K562 (cell line): Measurements from ENCODE around the gene FXYD1. TPM values are rescaled to one million over a fixed set of nuclear protein-coding genes. Genes with fewer than 3 reads are reported as not detected.

Experiments used
- ATAC-seq: fragments of 200-7000 bp; cut with Tn5 transposase; 3 replicates; pipeline ENCODE4 v1.9.1; 2020; ENCODE audit warnings: moderate library complexity
- BruUV-seq: library from RNA; stranded (reverse); fragments of 400-500 nt; replicated peaks from 2 replicates; lab custom pipeline; 2021; lab: Mats Ljungman, UMichigan
- CTCF ChIA-PET: fragments of 300-600 bp; formaldehyde crosslinking; extraction: SDS; loops from one replicate; lab custom pipeline; 2021; ENCODE audit warnings: low intra/inter-chr PET ratio; lab: Yijun Ruan, JAX
- POLR2A ChIA-PET: fragments of 300-600, 350-650 bp; sonication (Branson Sonifier 250); formaldehyde crosslinking; extraction: SDS; loops from one replicate; lab custom pipeline; 2021; ENCODE audit warnings: antibody characterized with exemption, inconsistent platforms; lab: Yijun Ruan, JAX
- DNase-seq, 4 experiments: peaks; one replicate each; pipeline versions ENCODE4 v3.0.0 to v3.0.0-alpha.2; 2011 to 2018; ENCODE audit warnings: low spot score in 3 of 4, mixed read lengths in 3 of 4; ENCODE audit errors: extremely low read depth in 1 of 4
- FAIRE-seq: peaks from 2 replicates; lab custom pipeline; 2011; peaks lifted over from hg19 to GRCh38; lab: Jason Lieb, UNC
- H2AFZ ChIP-seq: 2 replicates; pipeline ENCODE4 v1.6.0; 2011; ENCODE audit warnings: low read depth, low read length, control low read depth, inconsistent platforms
- H3K27ac ChIP-seq: fragments of 200-600 bp; 3 replicates; pipeline ENCODE4 v1.8.0; 2011; ENCODE audit warnings: low read depth, mild to moderate bottlenecking, control low read depth, inconsistent platforms, low read length, moderate library complexity, mixed read lengths; ENCODE audit errors: extremely low read depth
- H3K27me3 ChIP-seq, 2 experiments: fragments of 300-600 bp in 1 of 2; 2 replicates in 1 of 2; 3 replicates in 1 of 2; pipeline versions ENCODE4 v1.6.0 to v1.8.0; 2011; ENCODE audit warnings: inconsistent platforms in 2 of 2, low read length in 2 of 2, mild to moderate bottlenecking in 1 of 2, mixed read lengths in 1 of 2, moderate library complexity in 1 of 2; ENCODE audit not compliant: control insufficient read depth in 2 of 2, insufficient read depth in 2 of 2
- H3K36me3 ChIP-seq: fragments of 300-600 bp; 3 replicates; pipeline ENCODE4 v1.8.0; 2011; ENCODE audit warnings: mild to moderate bottlenecking, low read length, inconsistent platforms; ENCODE audit not compliant: control insufficient read depth, insufficient read depth
- H3K4me1 ChIP-seq, 2 experiments: fragments of 200-600 bp in 1 of 2; replicated peaks in 1 of 2; 2 replicates in 1 of 2; 3 replicates in 1 of 2; pipeline versions ENCODE4 v1.5.1 to v1.8.0; 2011; ENCODE audit warnings: inconsistent platforms in 2 of 2, low read length in 2 of 2, mild to moderate bottlenecking in 1 of 2, mixed read lengths in 1 of 2, moderate library complexity in 1 of 2; ENCODE audit not compliant: control insufficient read depth in 2 of 2, insufficient read depth in 2 of 2
- H3K4me2 ChIP-seq: 2 replicates; pipeline ENCODE4 v1.6.1; 2011; ENCODE audit warnings: low read length, control low read depth, inconsistent platforms, mixed read lengths; ENCODE audit not compliant: insufficient read depth
- H3K4me3 ChIP-seq: fragments of 200-600 bp; sonication (generic), shearing (Covaris generic); 2 replicates; pipeline ENCODE4 v1.5.1; 2016; ENCODE audit warnings: control low read depth, inconsistent platforms
- H3K79me2 ChIP-seq: fragments of 200-600 bp; 3 replicates; pipeline ENCODE4 v1.8.0; 2011; ENCODE audit warnings: low read length, inconsistent platforms; ENCODE audit not compliant: control insufficient read depth, insufficient read depth
- H3K9ac ChIP-seq, 2 experiments: 2 replicates each; pipeline versions ENCODE4 v1.6.0 to v1.6.1; 2011; ENCODE audit warnings: low read depth in 2 of 2, low read length in 2 of 2, control low read depth in 1 of 2, inconsistent platforms in 1 of 2, mild to moderate bottlenecking in 1 of 2, mixed read lengths in 1 of 2; ENCODE audit not compliant: insufficient read depth in 1 of 2
- H3K9me1 ChIP-seq: one replicate; pipeline ENCODE4 v1.6.0; 2011; ENCODE audit warnings: inconsistent platforms, mild to moderate bottlenecking, low read length, moderate library complexity; ENCODE audit not compliant: control insufficient read depth, insufficient read depth
- H3K9me3 ChIP-seq: replicated peaks from 2 replicates; pipeline ENCODE4 v1.5.1; 2011; ENCODE audit warnings: low read depth, low read length, inconsistent platforms; ENCODE audit not compliant: control insufficient read depth, insufficient read depth
- H4K20me1 ChIP-seq: replicated peaks from 2 replicates; pipeline ENCODE4 v1.6.1; 2011; ENCODE audit warnings: low read length, inconsistent platforms, mixed read lengths; ENCODE audit not compliant: control insufficient read depth, insufficient read depth
- ADNP ChIP-seq: fragments of 200-800 bp; sonication (Bioruptor generic); IDR thresholded peaks from 2 replicates; pipeline ENCODE4 v1.6.1; 2016; ENCODE audit warnings: missing genetic modification characterization, missing compliant biosample characterization
- BCOR ChIP-seq: fragments of 450-650 bp; IDR thresholded peaks from 2 replicates; pipeline ENCODE4 v1.6.1; 2016
- HMG20B ChIP-seq: fragments of 250-450 bp; sonication (Bioruptor Pico); IDR thresholded peaks from 2 replicates; pipeline ENCODE4 v1.5.0; 2021; ENCODE audit warnings: mild to moderate bottlenecking
- HOXB6 ChIP-seq: fragments of 250-450 bp; sonication (Bioruptor Pico); IDR thresholded peaks from 2 replicates; pipeline ENCODE4 v1.5.1; 2022; ENCODE audit warnings: mild to moderate bottlenecking, borderline replicate concordance
- LEF1 ChIP-seq: fragments of 450-650 bp; IDR thresholded peaks from 2 replicates; pipeline ENCODE4 v1.6.1; 2016; ENCODE audit warnings: mild to moderate bottlenecking
- NUFIP1 ChIP-seq: fragments of 450-650 bp; IDR thresholded peaks from 2 replicates; pipeline ENCODE4 v1.6.1; 2018; ENCODE audit not compliant: partially characterized antibody
- PML ChIP-seq: IDR thresholded peaks from 2 replicates; pipeline ENCODE4 v1.6.1; 2012; ENCODE audit warnings: low read length, inconsistent platforms
- RBM25 ChIP-seq: fragments of 200-400 bp; formaldehyde crosslinking; IDR thresholded peaks from 2 replicates; pipeline ENCODE4 v1.6.1; 2018; ENCODE audit warnings: low read length, low read depth, moderate library complexity; ENCODE audit not compliant: severe bottlenecking
- TAF9B ChIP-seq: fragments of 450-650 bp; IDR thresholded peaks from 2 replicates; pipeline ENCODE4 v1.6.1; 2018; ENCODE audit warnings: mild to moderate bottlenecking; ENCODE audit not compliant: partially characterized antibody
- ZC3H4 ChIP-seq: sonication (generic); formaldehyde crosslinking; IDR thresholded peaks from 2 replicates; pipeline ENCODE4 v1.9.0; 2021; ENCODE audit warnings: missing genetic modification reagents, borderline replicate concordance
- WGBS: fragments of 100-300 bp; shearing (Covaris generic); methylation state at CpG from one replicate; pipeline ENCODE4 v1.1.6; 2016; ENCODE audit warnings: low coverage, mixed read lengths; ENCODE audit not compliant: insufficient coverage; ENCODE audit errors: missing lambda C conversion rate; 5-methylcytosine and 5-hydroxymethylcytosine counted together
- in situ Hi-C: fragments of 300-500 bp; cut with MboI; formaldehyde crosslinking; loops from 4 replicates; pipeline ENCODE4 v1.15.0; 2018; ENCODE audit warnings: inconsistent platforms, mixed read lengths
- intact Hi-C: fragments of 100-400 bp; cut with micrococcal nuclease; formaldehyde crosslinking; loops from 2 replicates; pipeline ENCODE4 v1.14.2; 2022
- polyA plus RNA-seq, 8 experiments: library from polyadenylated mRNA; depleted of rRNA in 4 of 8; stranded (reverse) in 5 of 8; unstranded in 3 of 8; fragments of >200 nt; fragmentation: Nextera tagmentation in 2 of 8; fragmentation: Illumina TruSeq in 1 of 8; extraction: Ambion mirVana in 2 of 8; extraction: Trizol in 1 of 8; gene quantifications; 2 replicates each; pipeline versions ENCODE4 v1.2.1 to v1.2.3, GENCODE V29; 2011 to 2014; ENCODE audit warnings: inconsistent platforms in 1 of 8, missing spikeins in 1 of 8
- total RNA-seq, 7 experiments: library from RNA; depleted of rRNA in 6 of 7; stranded (reverse); fragments of >200 nt in 6 of 7; fragmentation: Illumina TruSeq in 2 of 7; extraction: Trizol in 2 of 7; gene quantifications; 2 replicates each; pipeline versions ENCODE4 v1.2.1 to v1.2.3, GENCODE V29; 2011 to 2021; ENCODE audit warnings: low replicate concordance in 1 of 7

The FXYD1 gene
- total and polyA plus RNA-seq, 9 of the 15 experiments (the other 6 are each of a cell fraction or from before 2014, with no cell fraction given), result 0.40 to 3.2 (median 1.8) TPM; not detected in 3

- 98% methylated on average over 4 of the region's 4 CpGs for WGBS
- no peaks in the 10 kb centered on the region for H3K9me1 ChIP-seq
- H3K27me3 ChIP-seq, result no peaks in the 10 kb centered on the region
- ATAC-seq (no peak), FAIRE-seq (no peak), DNase-seq (no peak)
- ChIA-PET CTCF (no interaction called here), POLR2A (interaction anchor here (0.5 kb wide), 1 partner anchor 44 kb away, joined by 4 read pairs; no protein-coding TSS in a partner anchor)
- TF ChIP-seq TAF9B (no peak), RBM25 (peak; percentile 49)
- no peak overlapping the region for H2AFZ ChIP-seq
- intact Hi-C loops, result loop anchor here (5.0 kb wide), 1 partner anchor 110 kb away; the partner anchor contains the start of gene USF2
- no peak overlapping the region for H3K4me2 ChIP-seq
- no TSS peak for BruUV-seq
- H3K9me3 ChIP-seq, result no peaks in the 10 kb centered on the region
- in situ Hi-C loops, result no loop called here
- peaks cover 26 to 52% of the 10 kb centered on the region in 2 experiments; a peak in 4 of 5 replicates for H3K4me1 ChIP-seq
- H3K27ac ChIP-seq, result no peak overlapping the region
- peak overlapping the region in 1 of 2 experiments; percentile 65; a peak in 1 of 4 replicates for H3K9ac ChIP-seq
- H3K36me3 ChIP-seq, result peaks cover 70% of the 10 kb centered on the region
- no peak overlapping the region for H3K4me3 ChIP-seq
- peaks cover 63% of the 10 kb centered on the region for H3K79me2 ChIP-seq
- H4K20me1 ChIP-seq, result no peaks in the 10 kb centered on the region
These were observed 18.8 kb downstream of the FXYD1 start for GRCh38 chr19:35157431-35157830.

- ChIA-PET POLR2A (interaction anchor here (0.8 to 1.1 kb wide), 2 partner anchors 15 to 18 kb away, joined by 3 read pairs; no protein-coding TSS in a partner anchor), CTCF (no interaction called here)
- Histone ChIP-seq H3K36me3 (peaks cover 92% of the 10 kb centered on the region), H3K9me3 (no peaks in the 10 kb centered on the region), H4K20me1 (no peaks in the 10 kb centered on the region), H2AFZ (no peak overlapping the region), H3K9me1 (no peaks in the 10 kb centered on the region), H3K9ac (no peak overlapping the region), H3K4me3 (no peak overlapping the region)
- intact Hi-C loops (loop anchor here (5.0 kb wide), 1 partner anchor 108 kb away; the partner anchor contains the start of gene USF2), in situ Hi-C loops (no loop called here)
- no TSS peak for BruUV-seq
- no peak for DNase-seq
- FAIRE-seq, result no peak
- WGBS, result 89% methylated on average over 8 of the region's 8 CpGs
- TF ChIP-seq ZC3H4 (no peak), LEF1 (no peak), ADNP (tag) (peak; percentile 34; the same call in 1 of the 2 replicates), RBM25 (peak; percentile 61), BCOR (peak; percentile 55), HOXB6 (CRISPR knock-in tag) (no peak), PML (no peak), HMG20B (CRISPR knock-in tag) (no peak), NUFIP1 (no peak)
- TF ChIP-seq, all 486 proteins: peak for 3
- no peak for ATAC-seq
- no peak overlapping the region for H3K27ac ChIP-seq
- no peaks in the 10 kb centered on the region for H3K27me3 ChIP-seq
- H3K79me2 ChIP-seq, result peaks cover 65% of the 10 kb centered on the region
- H3K4me1 ChIP-seq, result peaks cover 38 to 48% of the 10 kb centered on the region in 2 experiments
- no peak overlapping the region for H3K4me2 ChIP-seq
These were observed 21.0 kb downstream of the FXYD1 start for GRCh38 chr19:35159606-35160005.
